ENCODE measurements around the gene MFRP.

GRCh38 chr11:119357074-119357473 is 10.6 kb upstream of the MFRP start:
- no peak for TF ChIP-seq POLR2AphosphoS2 (IDR thresholded peaks at IDR 0.05; ENCODE audit: low read depth, low read length)
- no peak for TF ChIP-seq IRF4 (IDR thresholded peaks at IDR 0.05; ENCODE audit: low read depth, low read length)
- no peak for TF ChIP-seq SUZ12 (IDR thresholded peaks at IDR 0.05; ENCODE audit: unreplicated experiment)
- no peak for TF ChIP-seq MYC (IDR thresholded peaks at IDR 0.05; ENCODE audit: insufficient read depth, insufficient read length, insufficient replicate concordance, low read length, severe bottlenecking)
- TF ChIP-seq ZZZ3 (IDR thresholded peaks at IDR 0.05; ENCODE audit: control insufficient read depth, insufficient read length, low read depth): no peak
- no peak for TF ChIP-seq SMARCA5 (IDR thresholded peaks at IDR 0.05)
- no peak for TF ChIP-seq EP300 (IDR thresholded peaks at IDR 0.05; ENCODE audit: borderline replicate concordance in 1 of 2, control insufficient read depth in 1 of 2, low read depth in 2 of 2, low read length in 2 of 2)
- TF ChIP-seq JUND (IDR thresholded peaks at IDR 0.05; ENCODE audit: low read depth, low read length): no peak
- TF ChIP-seq, protein P1, sequence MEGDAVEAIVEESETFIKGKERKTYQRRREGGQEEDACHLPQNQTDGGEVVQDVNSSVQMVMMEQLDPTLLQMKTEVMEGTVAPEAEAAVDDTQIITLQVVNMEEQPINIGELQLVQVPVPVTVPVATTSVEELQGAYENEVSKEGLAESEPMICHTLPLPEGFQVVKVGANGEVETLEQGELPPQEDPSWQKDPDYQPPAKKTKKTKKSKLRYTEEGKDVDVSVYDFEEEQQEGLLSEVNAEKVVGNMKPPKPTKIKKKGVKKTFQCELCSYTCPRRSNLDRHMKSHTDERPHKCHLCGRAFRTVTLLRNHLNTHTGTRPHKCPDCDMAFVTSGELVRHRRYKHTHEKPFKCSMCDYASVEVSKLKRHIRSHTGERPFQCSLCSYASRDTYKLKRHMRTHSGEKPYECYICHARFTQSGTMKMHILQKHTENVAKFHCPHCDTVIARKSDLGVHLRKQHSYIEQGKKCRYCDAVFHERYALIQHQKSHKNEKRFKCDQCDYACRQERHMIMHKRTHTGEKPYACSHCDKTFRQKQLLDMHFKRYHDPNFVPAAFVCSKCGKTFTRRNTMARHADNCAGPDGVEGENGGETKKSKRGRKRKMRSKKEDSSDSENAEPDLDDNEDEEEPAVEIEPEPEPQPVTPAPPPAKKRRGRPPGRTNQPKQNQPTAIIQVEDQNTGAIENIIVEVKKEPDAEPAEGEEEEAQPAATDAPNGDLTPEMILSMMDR (IDR thresholded peaks at IDR 0.05 in 2 of 3, conservative IDR thresholded peaks at IDR 0.05 in 1 of 3; ENCODE audit: control insufficient read depth in 2 of 3, extremely low read depth in 1 of 3, insufficient read depth in 1 of 3, low read depth in 3 of 3, low read length in 3 of 3): no peak
- TF ChIP-seq KDM1A (IDR thresholded peaks at IDR 0.05; ENCODE audit: borderline replicate concordance): no peak
- no peak for TF ChIP-seq ELK1 (IDR thresholded peaks at IDR 0.05; ENCODE audit: low read depth, low read length)
